Measurements from ENCODE around the gene DAP3. TPM values are rescaled to one million over a fixed set of nuclear protein-coding genes. Genes with fewer than 3 reads are reported as not detected.
"Not testable (repeated sequence)": the region's sequence is repeated elsewhere in the genome, so short reads cannot be mapped to it uniquely, and the experiment has no call there.

DAP3 gene
- total RNA-seq, 1 donor from 2014 or later, result 63.7 TPM

DNA sequence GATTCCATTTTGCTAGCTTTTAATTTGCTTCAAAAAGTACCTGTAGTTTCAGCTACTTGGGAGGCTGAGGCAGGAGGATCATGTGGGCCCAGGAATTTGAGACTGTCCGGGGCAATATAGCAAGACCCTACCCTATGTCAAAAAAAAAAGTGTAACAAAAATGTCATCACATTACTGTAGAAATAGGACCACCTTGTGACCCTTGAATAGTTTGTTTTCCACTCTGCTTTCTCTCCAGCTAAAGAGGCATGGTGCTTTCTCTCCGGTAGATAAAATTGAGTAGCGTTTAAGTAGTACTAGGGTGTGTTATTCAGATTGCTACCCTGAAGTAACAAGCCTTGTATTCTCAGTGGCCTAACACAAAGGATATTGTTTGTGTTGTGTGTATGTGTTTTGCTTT is 23.7 kb downstream of the DAP3 start:
- H3K27ac ChIP-seq (ENCODE audit: low read depth, low read length); H3K9me3 ChIP-seq (ENCODE audit: control insufficient read depth in 3 of 3, low read length in 3 of 3); H3K27me3 ChIP-seq (ENCODE audit: control insufficient read depth in 3 of 3, insufficient read depth in 3 of 3, low read length in 3 of 3); H3K36me3 ChIP-seq (ENCODE audit: control insufficient read depth in 3 of 3, insufficient read depth in 3 of 3, low read length in 3 of 3); H3K4me1 ChIP-seq (ENCODE audit: control insufficient read depth in 3 of 3, insufficient read depth in 3 of 3, low read length in 3 of 3); H3K9ac ChIP-seq (ENCODE audit: low read depth in 1 of 3, low read length in 3 of 3); H3K4me3 ChIP-seq (ENCODE audit: low read length in 3 of 3): not testable (repeated sequence)

DNA sequence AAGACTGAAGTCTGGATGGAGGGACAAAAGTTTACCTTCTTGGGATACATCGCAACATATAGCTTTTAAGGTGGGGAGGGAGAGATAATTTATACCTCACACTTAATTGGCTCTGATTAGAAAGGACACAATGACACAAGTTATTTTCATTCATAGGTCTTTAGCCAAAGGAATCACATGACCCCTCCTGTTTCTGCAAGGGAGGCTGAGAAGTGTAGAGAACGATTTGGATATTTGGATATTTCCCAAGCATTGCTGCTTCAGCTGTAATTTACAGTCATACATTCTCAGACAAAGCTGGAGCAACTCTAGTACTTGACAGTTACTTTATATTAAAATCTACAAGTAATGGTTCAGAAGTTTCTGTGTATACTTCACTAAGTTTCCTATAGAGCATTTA is 24.2 kb downstream of the DAP3 start:
- Histone ChIP-seq H3K9me3 (ENCODE audit: control insufficient read depth in 3 of 3, low read length in 3 of 3) (no peaks in the 10 kb centered on the region), H3K36me3 (ENCODE audit: control insufficient read depth in 3 of 3, insufficient read depth in 3 of 3, low read length in 3 of 3) (peaks cover 6 to 8% (median 6%) of the 10 kb centered on the region in 3 donors), H3K27me3 (ENCODE audit: control insufficient read depth in 3 of 3, insufficient read depth in 3 of 3, low read length in 3 of 3) (no peaks in the 10 kb centered on the region), H3K9ac (ENCODE audit: low read depth in 1 of 3, low read length in 3 of 3) (no peak overlapping the region), H3K4me1 (ENCODE audit: control insufficient read depth in 3 of 3, insufficient read depth in 3 of 3, low read length in 3 of 3) (no peaks in the 10 kb centered on the region), H3K4me3 (ENCODE audit: low read length in 3 of 3) (no peak overlapping the region), H3K27ac (ENCODE audit: low read depth, low read length) (no peak overlapping the region)

DNA sequence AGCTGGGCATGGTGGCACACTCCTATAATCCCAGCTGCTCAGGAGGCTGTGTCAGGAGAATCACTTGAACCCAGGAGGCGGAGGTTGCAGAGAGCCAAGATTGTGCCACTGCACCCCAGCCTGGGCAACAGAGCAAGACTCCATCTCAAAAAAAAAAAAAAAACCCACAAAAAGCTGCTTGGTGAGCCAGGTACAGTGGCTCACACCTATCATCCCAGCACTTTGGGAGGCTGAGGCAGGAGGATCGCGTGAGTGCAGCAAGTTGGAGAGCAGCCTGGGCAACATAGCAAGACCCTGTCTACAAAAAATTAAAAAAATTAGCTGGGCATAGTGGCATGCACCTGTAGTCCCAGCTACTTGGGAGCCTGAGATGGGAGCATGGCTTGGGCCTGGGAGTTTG is 26.2 kb downstream of the DAP3 start:
- H3K27me3 ChIP-seq (ENCODE audit: control insufficient read depth in 3 of 3, insufficient read depth in 3 of 3, low read length in 3 of 3); H3K4me3 ChIP-seq (ENCODE audit: low read length in 3 of 3); H3K36me3 ChIP-seq (ENCODE audit: control insufficient read depth in 3 of 3, insufficient read depth in 3 of 3, low read length in 3 of 3); H3K9me3 ChIP-seq (ENCODE audit: control insufficient read depth in 3 of 3, low read length in 3 of 3); H3K27ac ChIP-seq (ENCODE audit: low read depth, low read length); H3K9ac ChIP-seq (ENCODE audit: low read depth in 1 of 3, low read length in 3 of 3); H3K4me1 ChIP-seq (ENCODE audit: control insufficient read depth in 3 of 3, insufficient read depth in 3 of 3, low read length in 3 of 3): not testable (repeated sequence)

DNA sequence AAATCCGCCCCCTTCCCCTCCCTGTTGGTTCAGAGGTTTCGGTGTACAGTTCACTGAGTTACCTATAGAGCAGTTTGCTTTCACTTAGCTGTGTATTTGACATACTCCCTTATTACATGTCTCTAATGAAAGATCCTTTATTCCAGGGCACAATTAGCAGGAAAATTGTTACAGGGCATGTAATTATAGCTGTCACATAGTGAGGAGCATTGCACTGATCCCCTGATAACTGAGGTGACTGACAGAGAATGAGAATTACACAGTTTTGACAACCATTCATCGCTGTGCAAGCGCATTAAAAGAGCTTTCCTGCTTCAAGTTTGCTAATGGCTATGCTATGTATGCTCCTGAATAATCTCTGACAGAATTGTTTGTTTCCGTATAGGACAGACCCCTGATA is 26.9 kb downstream of the DAP3 start:
- Histone ChIP-seq H3K9ac (ENCODE audit: low read depth in 1 of 3, low read length in 3 of 3) (no peak overlapping the region), H3K27ac (ENCODE audit: low read depth, low read length) (no peak overlapping the region), H3K27me3 (ENCODE audit: control insufficient read depth in 3 of 3, insufficient read depth in 3 of 3, low read length in 3 of 3) (no peaks in the 10 kb centered on the region), H3K4me1 (ENCODE audit: control insufficient read depth in 3 of 3, insufficient read depth in 3 of 3, low read length in 3 of 3) (no peaks in the 10 kb centered on the region), H3K9me3 (ENCODE audit: control insufficient read depth in 3 of 3, low read length in 3 of 3) (no peaks in the 10 kb centered on the region), H3K36me3 (ENCODE audit: control insufficient read depth in 3 of 3, insufficient read depth in 3 of 3, low read length in 3 of 3) (peaks cover 6% of the 10 kb centered on the region in 3 donors), H3K4me3 (ENCODE audit: low read length in 3 of 3) (no peak overlapping the region)

DNA sequence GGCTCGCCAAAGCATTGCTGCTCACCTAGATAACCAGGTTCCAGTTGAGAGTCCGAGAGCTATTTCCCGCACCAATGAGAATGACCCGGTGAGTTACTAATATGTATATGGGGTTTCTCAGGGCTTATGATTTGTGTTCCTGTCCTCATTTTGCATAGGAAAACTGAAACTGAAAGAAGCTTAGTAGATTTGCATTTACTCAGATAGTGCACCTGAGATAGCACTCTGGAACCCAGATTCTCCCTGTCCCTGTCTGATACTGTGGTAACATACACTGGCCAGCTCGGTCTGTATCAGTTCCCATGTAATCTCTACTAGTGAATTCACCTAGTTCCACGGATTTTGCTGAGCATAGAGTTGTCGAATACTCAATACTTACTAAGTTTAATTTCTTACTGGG is 28.1 kb downstream of the DAP3 start:
- Histone ChIP-seq H3K36me3 (ENCODE audit: control insufficient read depth in 3 of 3, insufficient read depth in 3 of 3, low read length in 3 of 3) (peaks cover 8 to 15% (median 10%) of the 10 kb centered on the region in 3 donors), H3K9me3 (ENCODE audit: control insufficient read depth in 3 of 3, low read length in 3 of 3) (no peaks in the 10 kb centered on the region), H3K27me3 (ENCODE audit: control insufficient read depth in 3 of 3, insufficient read depth in 3 of 3, low read length in 3 of 3) (no peaks in the 10 kb centered on the region), H3K9ac (ENCODE audit: low read depth in 1 of 3, low read length in 3 of 3) (no peak overlapping the region), H3K27ac (ENCODE audit: low read depth, low read length) (no peak overlapping the region), H3K4me3 (ENCODE audit: low read length in 3 of 3) (no peak overlapping the region), H3K4me1 (ENCODE audit: control insufficient read depth in 3 of 3, insufficient read depth in 3 of 3, low read length in 3 of 3) (no peaks in the 10 kb centered on the region)

DNA sequence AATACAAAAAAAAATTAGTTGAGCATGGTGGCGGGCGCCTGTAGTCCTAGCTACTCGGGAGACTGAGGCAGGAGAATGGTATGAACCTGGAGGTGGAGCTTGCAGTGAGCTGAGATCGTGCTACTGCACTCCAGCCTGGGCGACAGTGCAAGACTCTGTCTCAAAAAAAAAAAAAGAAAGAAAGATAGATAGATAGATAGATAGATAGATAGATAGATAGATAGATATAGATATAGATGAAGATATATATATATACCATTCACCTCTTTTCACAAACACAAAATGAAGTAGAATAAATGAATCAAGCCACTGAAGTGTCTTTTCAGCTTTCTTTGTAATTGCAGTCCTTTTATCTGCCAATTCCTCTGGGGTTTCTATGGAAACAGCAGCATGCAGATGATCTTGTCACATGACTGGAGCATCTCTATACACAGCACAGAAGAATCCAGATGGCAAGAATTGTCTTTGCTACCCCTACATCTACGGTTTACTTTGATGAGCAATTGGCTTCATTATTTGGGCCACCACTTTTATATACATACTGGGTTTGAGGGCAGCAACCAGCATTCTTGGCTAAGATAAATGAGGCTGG is 29.7 kb downstream of the DAP3 start:
- not testable (repeated sequence) for H3K4me3 ChIP-seq (ENCODE audit: low read length in 3 of 3); H3K4me1 ChIP-seq (ENCODE audit: control insufficient read depth in 3 of 3, insufficient read depth in 3 of 3, low read length in 3 of 3); H3K9ac ChIP-seq (ENCODE audit: low read depth in 1 of 3, low read length in 3 of 3); H3K27me3 ChIP-seq (ENCODE audit: control insufficient read depth in 3 of 3, insufficient read depth in 3 of 3, low read length in 3 of 3); H3K27ac ChIP-seq (ENCODE audit: low read depth, low read length); H3K9me3 ChIP-seq (ENCODE audit: control insufficient read depth in 3 of 3, low read length in 3 of 3)
- H3K36me3 ChIP-seq (ENCODE audit: control insufficient read depth in 3 of 3, insufficient read depth in 3 of 3, low read length in 3 of 3), result peaks cover 8 to 18% (median 17%) of the 10 kb centered on the region in 3 donors

DNA sequence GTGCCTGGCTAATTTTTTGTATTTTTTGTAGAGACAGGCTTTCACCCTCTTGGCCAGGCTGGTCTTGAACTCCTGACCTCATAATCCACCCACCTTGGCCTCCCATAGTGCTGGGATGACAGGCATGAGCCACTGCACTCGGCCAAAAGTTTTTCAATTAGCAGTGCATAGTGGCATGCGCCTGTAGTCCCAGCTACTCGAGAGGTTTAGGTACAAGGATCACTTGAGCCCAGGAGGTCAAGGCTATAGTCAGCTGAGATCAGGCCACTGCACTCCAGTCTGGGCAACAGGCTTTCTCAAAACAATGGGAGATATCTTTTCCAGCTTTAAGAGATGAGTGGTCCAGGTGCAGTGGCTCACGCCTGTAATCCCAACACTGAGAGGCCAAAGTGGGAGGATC is 30.8 kb downstream of the DAP3 start:
- no peak overlapping the region for H3K9ac ChIP-seq (ENCODE audit: low read depth in 1 of 3, low read length in 3 of 3)
- H3K4me1 ChIP-seq (ENCODE audit: control insufficient read depth in 3 of 3, insufficient read depth in 3 of 3, low read length in 3 of 3), result no peaks in the 10 kb centered on the region
- peaks cover 8 to 18% (median 17%) of the 10 kb centered on the region in 3 donors for H3K36me3 ChIP-seq (ENCODE audit: control insufficient read depth in 3 of 3, insufficient read depth in 3 of 3, low read length in 3 of 3)
- no peaks in the 10 kb centered on the region for H3K27me3 ChIP-seq (ENCODE audit: control insufficient read depth in 3 of 3, insufficient read depth in 3 of 3, low read length in 3 of 3)
- no peaks in the 10 kb centered on the region for H3K9me3 ChIP-seq (ENCODE audit: control insufficient read depth in 3 of 3, low read length in 3 of 3)
- H3K4me3 ChIP-seq (ENCODE audit: low read length in 3 of 3), result no peak overlapping the region
- H3K27ac ChIP-seq (ENCODE audit: low read depth, low read length), result no peak overlapping the region

DNA sequence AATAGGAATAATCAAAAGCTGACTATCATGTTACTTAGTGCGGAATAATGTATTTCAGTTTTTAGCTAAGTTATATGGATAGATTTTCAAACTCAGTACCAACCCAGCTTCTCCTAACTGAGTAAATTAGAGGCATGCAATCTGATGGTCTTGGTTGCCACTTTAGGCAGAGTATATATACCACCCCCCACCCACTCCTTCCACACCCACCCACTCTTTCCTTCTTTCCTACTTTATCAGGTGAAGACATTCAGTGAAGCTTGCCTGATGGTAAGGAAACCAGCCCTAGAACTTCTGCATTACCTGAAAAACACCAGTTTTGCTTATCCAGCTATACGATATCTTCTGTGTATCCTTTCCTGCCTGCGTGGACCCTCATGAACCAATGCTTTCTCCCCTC is 36.3 kb downstream of the DAP3 start:
- H3K4me1 ChIP-seq (ENCODE audit: control insufficient read depth in 3 of 3, insufficient read depth in 3 of 3, low read length in 3 of 3), result no peaks in the 10 kb centered on the region
- peaks cover 5 to 42% (median 26%) of the 10 kb centered on the region in 3 donors for H3K36me3 ChIP-seq (ENCODE audit: control insufficient read depth in 3 of 3, insufficient read depth in 3 of 3, low read length in 3 of 3)
- no peak overlapping the region for H3K27ac ChIP-seq (ENCODE audit: low read depth, low read length)

DNA sequence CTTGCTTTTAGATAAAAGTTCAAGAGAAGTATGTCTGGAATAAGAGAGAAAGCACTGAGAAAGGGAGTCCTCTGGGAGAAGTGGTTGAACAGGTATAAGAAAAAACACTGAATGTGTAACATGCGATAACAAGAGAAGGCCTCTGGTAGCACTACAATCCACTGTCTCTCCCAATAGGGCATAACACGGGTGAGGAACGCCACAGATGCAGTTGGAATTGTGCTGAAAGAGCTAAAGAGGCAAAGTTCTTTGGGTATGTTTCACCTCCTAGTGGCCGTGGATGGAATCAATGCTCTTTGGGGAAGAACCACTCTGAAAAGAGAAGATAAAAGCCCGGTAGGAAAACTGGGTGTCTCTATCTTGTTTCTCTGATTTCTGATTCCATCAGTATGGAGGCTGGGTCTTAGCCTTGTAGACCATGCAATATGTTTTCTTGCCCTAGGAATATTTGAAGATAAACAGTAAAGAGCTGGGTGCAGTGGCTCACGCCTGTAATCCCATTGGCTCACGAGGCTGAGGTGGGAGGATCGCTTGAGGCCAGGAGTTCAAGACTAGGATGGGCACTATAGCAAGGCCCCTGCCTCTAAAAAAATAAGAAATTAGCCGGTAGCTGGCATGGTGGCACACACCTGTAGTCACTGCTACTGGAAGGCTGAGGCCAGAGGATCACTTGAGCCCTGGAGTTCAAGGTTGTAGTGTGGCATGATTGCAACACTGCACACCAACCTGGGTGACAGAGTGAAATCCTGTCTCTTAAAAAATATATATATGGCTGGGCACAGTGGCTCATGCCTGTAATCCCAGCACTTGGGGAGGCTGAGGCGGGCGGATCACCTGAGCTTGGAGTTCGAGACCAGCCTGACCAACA is 40.4 kb downstream of the DAP3 start:
- Histone ChIP-seq H3K9ac (ENCODE audit: low read depth in 1 of 3, low read length in 3 of 3) (no peak overlapping the region), H3K27ac (ENCODE audit: low read depth, low read length) (no peak overlapping the region), H3K36me3 (ENCODE audit: control insufficient read depth in 3 of 3, insufficient read depth in 3 of 3, low read length in 3 of 3) (peaks cover 3 to 46% (median 32%) of the 10 kb centered on the region in 3 donors), H3K4me3 (ENCODE audit: low read length in 3 of 3) (no peak overlapping the region), H3K4me1 (ENCODE audit: control insufficient read depth in 3 of 3, insufficient read depth in 3 of 3, low read length in 3 of 3) (no peaks in the 10 kb centered on the region), H3K9me3 (ENCODE audit: control insufficient read depth in 3 of 3, low read length in 3 of 3) (no peaks in the 10 kb centered on the region), H3K27me3 (ENCODE audit: control insufficient read depth in 3 of 3, insufficient read depth in 3 of 3, low read length in 3 of 3) (no peaks in the 10 kb centered on the region)

More for the DNA sequence above, 36.3 kb downstream of the DAP3 start:
- H3K4me3 ChIP-seq (ENCODE audit: low read length in 3 of 3), result no peak overlapping the region
- H3K27me3 ChIP-seq (ENCODE audit: control insufficient read depth in 3 of 3, insufficient read depth in 3 of 3, low read length in 3 of 3), result no peaks in the 10 kb centered on the region
- H3K9me3 ChIP-seq (ENCODE audit: control insufficient read depth in 3 of 3, low read length in 3 of 3), result no peaks in the 10 kb centered on the region
- H3K9ac ChIP-seq (ENCODE audit: low read depth in 1 of 3, low read length in 3 of 3), result no peak overlapping the region

DNA sequence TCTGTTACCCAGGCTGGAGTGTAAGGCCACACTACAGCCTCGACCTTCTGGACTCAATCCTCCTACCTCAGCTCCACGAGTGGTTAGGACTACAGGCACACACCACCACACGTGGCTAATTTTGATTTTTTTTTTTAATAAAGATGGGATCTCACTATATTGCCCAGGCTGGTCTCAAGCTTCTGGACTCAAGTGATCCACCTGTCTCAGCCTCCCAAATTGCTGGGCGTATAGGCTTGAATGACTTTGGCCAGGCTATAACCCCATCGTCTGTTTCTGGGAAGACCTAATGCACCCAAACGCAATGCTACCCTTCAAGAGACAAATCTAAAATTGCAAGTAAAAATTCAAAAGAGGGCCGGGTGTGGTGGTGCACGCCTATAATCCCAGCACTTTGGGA is 52.1 kb downstream of the DAP3 start:
- Histone ChIP-seq H3K27ac (ENCODE audit: low read depth, low read length) (no peak overlapping the region), H3K36me3 (ENCODE audit: control insufficient read depth in 3 of 3, insufficient read depth in 3 of 3, low read length in 3 of 3) (peaks cover 14 to 24% (median 15%) of the 10 kb centered on the region in 3 donors), H3K9ac (ENCODE audit: low read depth in 1 of 3, low read length in 3 of 3) (no peak overlapping the region), H3K4me1 (ENCODE audit: control insufficient read depth in 3 of 3, insufficient read depth in 3 of 3, low read length in 3 of 3) (peaks cover 0 to 3% (median 2%) of the 10 kb centered on the region in 3 donors), H3K27me3 (ENCODE audit: control insufficient read depth in 3 of 3, insufficient read depth in 3 of 3, low read length in 3 of 3) (no peaks in the 10 kb centered on the region), H3K9me3 (ENCODE audit: control insufficient read depth in 3 of 3, low read length in 3 of 3) (no peaks in the 10 kb centered on the region), H3K4me3 (ENCODE audit: low read length in 3 of 3) (no peak overlapping the region)
